K562 (cell line): ENCODE results near the gene TF.

Experiments
- BDP1 ChIP-seq: IDR thresholded peaks from 3 replicates; pipeline ENCODE4 v1.6.1; 2011; ENCODE audit not compliant: insufficient read length, insufficient read depth
- CBX2 ChIP-seq: fragments of 200-600 bp; sonication (generic); IDR thresholded peaks from one replicate; pipeline ENCODE4 v1.6.1; 2012; ENCODE audit warnings: mild to moderate bottlenecking, low read length, inconsistent platforms; ENCODE audit not compliant: insufficient read depth, poor library complexity, severe bottlenecking
- CREB1 ChIP-seq, 2 experiments: sonication (generic) in 1 of 2; formaldehyde crosslinking in 1 of 2; IDR thresholded peaks; 2 replicates each; pipeline versions ENCODE4 v1.6.1 to v1.8.0; 2012 to 2022; ENCODE audit warnings: inconsistent platforms in 1 of 2, mild to moderate bottlenecking in 1 of 2, missing genetic modification reagents in 1 of 2, moderate library complexity in 1 of 2
- ETS1 ChIP-seq: conservative IDR thresholded peaks from 2 replicates; pipeline ENCODE4 v1.6.1; 2011; ENCODE audit warnings: low read depth, mild to moderate bottlenecking, low read length; ENCODE audit not compliant: control insufficient read depth
- GABPA ChIP-seq: fragments of 200-800 bp; sonication (Bioruptor generic); conservative IDR thresholded peaks from 2 replicates; pipeline ENCODE4 v1.6.1; 2016; ENCODE audit warnings: low read depth, missing genetic modification characterization, missing compliant biosample characterization
- KHSRP ChIP-seq: fragments of 450-650 bp; IDR thresholded peaks from 2 replicates; pipeline ENCODE4 v1.6.1; 2017
- POLR2A ChIP-seq: fragments of 450-650 bp; conservative IDR thresholded peaks from 2 replicates; pipeline ENCODE4 v1.6.1; 2016
- SIRT6 ChIP-seq: IDR thresholded peaks from one replicate; pipeline ENCODE4 v1.6.1; 2012; ENCODE audit warnings: low read depth, mild to moderate bottlenecking, control low read depth, inconsistent platforms, low read length, moderate library complexity
- SMAD1 ChIP-seq: fragments of 150-350 bp; IDR thresholded peaks from 2 replicates; pipeline ENCODE4 v1.6.1; 2014; ENCODE audit warnings: low read length, low read depth; ENCODE audit not compliant: partially characterized antibody
- SRSF1 ChIP-seq: fragments of 200-400 bp; formaldehyde crosslinking; IDR thresholded peaks from 2 replicates; pipeline ENCODE4 v1.6.1; 2017; ENCODE audit warnings: mild to moderate bottlenecking, low read depth, low read length, moderate library complexity
- ZNF184 ChIP-seq: sonication (generic); formaldehyde crosslinking; IDR thresholded peaks from 2 replicates; pipeline ENCODE4 v1.5.0; 2020; ENCODE audit warnings: missing genetic modification reagents
- ZNF695 ChIP-seq: fragments of 450-650 bp; formaldehyde crosslinking; IDR thresholded peaks from 2 replicates; pipeline ENCODE4 v1.4.0; 2020; ENCODE audit warnings: mild to moderate bottlenecking, moderate library complexity

GRCh38 chr3:133792171-133792763 lies 46.1 kb downstream of the TF start:
- TF ChIP-seq ETS1 (no peak), ZNF184 (CRISPR knock-in tag) (no peak), SRSF1 (no peak), BDP1 (no peak), CREB1 (IDR thresholded peaks at IDR 0.05) (no peak), CREB1 (CRISPR knock-in tag; IDR thresholded peaks at IDR 0.05) (no peak), SIRT6 (no peak), SMAD1 (no peak), KHSRP (no peak), GABPA (tag) (no peak), ZNF695 (CRISPR knock-in tag) (no peak), CBX2 (no peak), POLR2A (no peak)
